Activated CD8-positive, alpha-beta T cell treated with anti-CD3 and anti-CD28 coated beads for 36 hours (primary cell): ENCODE data around the gene LRRC8B. TPM values are rescaled to one million over a fixed set of nuclear protein-coding genes. Genes with fewer than 3 reads are reported as not detected.

ENCODE experiments used
- ATAC-seq: fragments of 200-7000 bp; cut with Tn5 transposase; one replicate; pipeline ENCODE4 v1.10.0; 2021; ENCODE audit warnings: mild to moderate bottlenecking, moderate library complexity
- CTCF ChIA-PET: fragments of 350-600 bp; sonication (Branson Sonifier 250); formaldehyde crosslinking; loops from one replicate; lab custom pipeline; 2021; ENCODE audit warnings: antibody characterized with exemption; lab: Charles Lee
- POLR2A ChIA-PET: fragments of 350-600 bp; sonication (Branson Sonifier 250); formaldehyde crosslinking; loops from one replicate; lab custom pipeline; 2021; ENCODE audit warnings: antibody characterized with exemption; lab: Charles Lee
- DNase-seq: peaks from one replicate; pipeline ENCODE4 v3.0.0-alpha.2; 2020
- H3K27ac Mint-ChIP-seq: one replicate; pipeline ENCODE4 v1.8.0; 2021; ENCODE audit warnings: mild to moderate bottlenecking, mixed read lengths
- H3K27me3 Mint-ChIP-seq: one replicate; pipeline ENCODE4 v1.8.0; 2021; ENCODE audit warnings: mixed read lengths
- H3K36me3 Mint-ChIP-seq: one replicate; pipeline ENCODE4 v1.8.0; 2021; ENCODE audit warnings: low read depth, mixed read lengths
- H3K4me1 Mint-ChIP-seq: one replicate; pipeline ENCODE4 v1.8.0; 2021; ENCODE audit warnings: low read depth, mixed read lengths
- H3K4me3 Mint-ChIP-seq: one replicate; pipeline ENCODE4 v1.8.0; 2021; ENCODE audit warnings: mild to moderate bottlenecking, moderate library complexity, mixed read lengths
- H3K9me3 Mint-ChIP-seq: one replicate; pipeline ENCODE4 v1.8.0; 2021; ENCODE audit warnings: mixed read lengths
- CTCF ChIP-seq: fragments of 200-600 bp; IDR thresholded peaks from one replicate; pipeline ENCODE4 v1.8.0; 2022; ENCODE audit warnings: antibody characterized with exemption, mild to moderate bottlenecking
- intact Hi-C: fragments of 100-400 bp; cut with micrococcal nuclease; formaldehyde crosslinking; loops from one replicate; pipeline ENCODE4 v1.10.0; 2022
- total RNA-seq, 2 experiments: library from RNA; stranded (reverse); gene quantifications; one replicate each; pipeline ENCODE4 v1.2.3, GENCODE V29; 2021

LRRC8B gene
- total RNA-seq, 2 experiments from 2014 or later: 24.9 to 31.7 TPM

- intact Hi-C loops: no loop called here
- no peaks in the 10 kb centered on the region for H3K27me3 Mint-ChIP-seq
- peaks cover 6% of the 10 kb centered on the region for H3K9me3 Mint-ChIP-seq
- DNase-seq (no peak), ATAC-seq (no peak)
- no peak overlapping the region for H3K4me3 Mint-ChIP-seq
- no peak for TF ChIP-seq CTCF
- ChIA-PET CTCF (no interaction called here), POLR2A (no interaction called here)
- H3K36me3 Mint-ChIP-seq: peaks cover 61% of the 10 kb centered on the region
- H3K4me1 Mint-ChIP-seq: peaks cover 43% of the 10 kb centered on the region
- no peak overlapping the region for H3K27ac Mint-ChIP-seq
Observed at GRCh38 chr1:89565521-89565920, 40.9 kb downstream of the LRRC8B start.

- no peak for DNase-seq
- Mint-ChIP-seq H3K36me3 (peaks cover 71% of the 10 kb centered on the region), H3K4me1 (peaks cover 50% of the 10 kb centered on the region), H3K9me3 (peaks cover 8% of the 10 kb centered on the region), H3K27ac (no peak overlapping the region), H3K4me3 (no peak overlapping the region), H3K27me3 (no peaks in the 10 kb centered on the region)
- no peak for TF ChIP-seq CTCF
- intact Hi-C loops: no loop called here
- ChIA-PET CTCF (interaction anchor here (1.3 kb wide), 1 partner anchor 28 kb away, joined by 3 read pairs; no protein-coding TSS in a partner anchor), POLR2A (interaction anchor here (0.7 to 1.0 kb wide), 3 partner anchors 13 to 427 kb away, joined by 3 read pairs; no protein-coding TSS in a partner anchor)
- no peak for ATAC-seq
Observed at GRCh38 chr1:89566761-89567174, 42.1 kb downstream of the LRRC8B start.

- H3K4me3 Mint-ChIP-seq: no peak overlapping the region
- intact Hi-C loops: no loop called here
- no peak for DNase-seq
- ChIA-PET POLR2A (no interaction called here), CTCF (interaction anchor here (1.1 kb wide), 1 partner anchor 20 kb away, joined by 3 read pairs; no protein-coding TSS in a partner anchor)
- no peak for TF ChIP-seq CTCF
- H3K36me3 Mint-ChIP-seq: peaks cover 71% of the 10 kb centered on the region
- no peaks in the 10 kb centered on the region for H3K27me3 Mint-ChIP-seq
- no peak overlapping the region for H3K27ac Mint-ChIP-seq
- H3K9me3 Mint-ChIP-seq: peaks cover 8% of the 10 kb centered on the region
- H3K4me1 Mint-ChIP-seq: peaks cover 43% of the 10 kb centered on the region
- no peak for ATAC-seq
Observed at GRCh38 chr1:89567797-89568196, 43.2 kb downstream of the LRRC8B start.

- no peak for ATAC-seq
- peaks cover 14% of the 10 kb centered on the region for H3K4me1 Mint-ChIP-seq
- no peak overlapping the region for H3K27ac Mint-ChIP-seq
Observed at GRCh38 chr1:89573410-89573809, 48.8 kb downstream of the LRRC8B start.

More at GRCh38 chr1:89573410-89573809, 48.8 kb downstream of the LRRC8B start:
- POLR2A ChIA-PET: no interaction called here
- CTCF ChIA-PET: no interaction called here
- TF ChIP-seq CTCF: no peak
- peaks cover 59% of the 10 kb centered on the region for H3K36me3 Mint-ChIP-seq
- H3K9me3 Mint-ChIP-seq: peaks cover 8% of the 10 kb centered on the region
- no peak for DNase-seq
- H3K27me3 Mint-ChIP-seq: no peaks in the 10 kb centered on the region
- intact Hi-C loops: no loop called here
- no peak overlapping the region for H3K4me3 Mint-ChIP-seq
